GM18951 (cell line): ENCODE measurements around the gene TFF2.

ENCODE experiments used
- POLR2A ChIP-seq: IDR thresholded peaks from 4 replicates; pipeline ENCODE4 v1.6.1; 2011; ENCODE audit warnings: mild to moderate bottlenecking; ENCODE audit not compliant: insufficient read length, insufficient read depth; ENCODE audit errors: extremely low read depth
- in situ Hi-C: fragments of 300-500 bp; cut with MboI; formaldehyde crosslinking; loops from one replicate; pipeline ENCODE4 v1.12.0; 2022; ENCODE audit warnings: low sequenced_read_pairs, mixed read lengths, inconsistent platforms; ENCODE audit not compliant: unreplicated experiment

TFF2 gene

DNA sequence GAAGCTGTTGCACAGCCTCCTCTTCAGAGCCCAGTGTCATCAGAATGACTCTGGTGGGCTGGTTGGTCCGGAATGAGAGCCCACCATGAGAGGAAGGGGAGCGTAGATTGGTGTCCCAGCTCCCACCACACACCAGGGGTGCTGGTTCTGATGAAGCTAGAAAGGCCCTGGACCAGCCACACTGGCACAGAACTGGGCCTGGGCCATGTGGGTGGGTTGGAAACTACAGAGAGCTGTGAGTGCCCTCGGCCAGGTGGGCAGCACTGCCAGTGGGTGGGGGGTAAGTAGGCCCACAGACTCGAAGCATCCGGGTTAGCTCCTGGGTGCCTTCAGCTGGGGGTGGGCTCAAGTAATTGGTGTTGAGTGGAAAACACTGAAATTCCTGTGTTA is 27.2 kb upstream of the TFF2 start:
- in situ Hi-C loops, result no loop called here
- no peak for TF ChIP-seq POLR2A

DNA sequence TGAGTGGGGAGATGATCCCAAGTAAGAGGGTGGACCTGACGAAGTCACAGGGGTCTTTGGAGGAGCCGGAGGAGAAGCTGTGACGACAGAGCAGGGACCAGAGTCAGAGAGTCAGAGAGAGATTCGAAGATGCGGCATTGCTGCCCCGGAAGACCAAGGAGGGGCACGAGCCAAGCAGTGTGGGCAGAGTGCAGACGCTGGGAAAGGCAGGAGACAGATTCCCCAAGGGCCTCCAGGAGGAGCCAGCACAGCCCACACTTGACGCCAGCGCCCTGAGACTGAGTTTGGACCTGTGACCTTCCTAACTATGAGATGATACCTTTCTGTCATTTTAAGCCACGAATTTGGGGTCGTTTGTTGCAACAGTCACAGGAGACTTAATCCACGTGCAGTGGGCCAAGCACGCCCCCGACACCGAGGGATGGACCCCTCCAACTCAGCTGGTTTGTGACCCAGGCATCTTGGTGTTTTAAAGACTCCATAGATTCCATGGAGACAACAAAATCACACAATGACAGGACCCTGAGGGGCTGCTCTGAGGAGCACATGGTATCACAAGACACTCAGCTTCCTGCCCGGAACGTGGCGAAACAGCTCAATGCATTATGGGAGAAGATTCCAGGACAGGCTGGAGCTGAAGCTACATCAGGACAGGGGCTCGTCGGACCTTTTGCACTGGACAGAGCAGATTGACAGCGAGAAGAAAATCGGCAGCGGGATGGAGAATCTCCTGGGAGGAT is 26.6 kb upstream of the TFF2 start:
- TF ChIP-seq POLR2A, result no peak
- in situ Hi-C loops, result no loop called here

DNA sequence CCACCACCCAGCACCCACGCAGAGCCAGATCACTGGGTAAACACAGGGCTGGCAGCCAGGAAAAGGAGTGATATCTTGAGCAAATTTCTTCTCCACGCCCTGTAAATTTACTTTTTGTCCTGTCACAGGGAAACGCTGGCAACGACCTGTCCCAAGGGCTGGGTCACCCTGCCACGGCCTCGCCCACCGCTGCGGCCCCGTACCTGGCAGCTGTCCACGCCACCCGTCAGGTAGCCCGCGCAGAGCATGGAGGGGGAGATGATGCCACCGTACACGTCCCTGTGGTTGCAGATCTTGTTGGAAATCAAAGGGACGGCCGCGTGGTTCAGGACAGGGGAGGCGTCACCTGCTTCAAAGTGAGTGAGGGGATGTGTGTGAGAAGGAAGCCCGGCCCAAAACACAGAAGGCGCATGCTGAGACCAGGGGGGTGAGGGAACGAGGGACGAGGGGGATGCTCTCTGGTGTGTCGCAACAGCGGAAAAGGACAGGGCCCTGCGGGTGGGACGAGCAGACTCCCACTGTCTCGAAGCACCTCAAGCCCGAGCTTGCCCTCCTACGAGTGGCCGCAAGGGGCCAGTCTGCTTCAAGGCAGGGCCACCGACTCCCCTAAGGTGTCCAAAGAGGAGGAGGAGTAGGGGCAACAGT is 25.7 kb upstream of the TFF2 start:
- in situ Hi-C loops, result no loop called here
- TF ChIP-seq POLR2A, result no peak

DNA sequence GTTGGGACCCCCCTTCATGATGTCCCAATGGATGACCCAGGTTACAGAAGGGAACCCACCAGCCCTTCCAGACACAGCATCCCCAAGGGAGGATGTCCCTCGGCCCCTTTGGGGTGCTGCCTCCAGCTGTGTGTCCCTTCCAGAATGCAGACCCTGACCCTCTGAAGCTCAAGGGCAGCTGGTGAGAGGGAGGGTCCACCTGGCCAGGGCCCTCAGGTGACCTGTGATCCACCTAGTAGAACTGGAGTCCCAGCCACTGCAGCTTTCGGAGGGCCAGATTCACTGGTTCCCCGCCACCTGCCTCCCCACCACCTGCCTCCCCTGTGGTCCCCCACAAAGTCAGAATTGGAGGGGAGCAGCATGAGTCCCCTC is 25.2 kb upstream of the TFF2 start:
- no peak for TF ChIP-seq POLR2A
- in situ Hi-C loops, result no loop called here

DNA sequence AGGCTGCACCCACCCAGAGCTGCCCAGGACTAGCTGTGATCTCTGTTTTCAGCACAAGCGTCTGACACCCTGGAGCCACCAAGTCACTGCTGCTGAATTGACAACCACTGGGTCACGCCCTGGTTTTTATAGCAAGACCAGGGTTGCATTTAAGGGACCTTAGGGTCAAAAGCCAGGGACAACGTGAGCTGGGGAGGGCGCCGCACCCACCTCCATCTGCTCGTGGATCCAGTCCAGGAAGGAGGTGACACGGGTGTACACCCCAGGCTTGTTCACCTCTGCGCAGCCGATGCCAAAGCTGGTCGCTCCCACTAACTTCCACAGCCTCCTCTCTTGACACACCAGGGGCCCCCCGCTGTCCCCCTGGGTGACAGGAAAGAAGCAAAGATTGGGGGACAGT is 24.7 kb upstream of the TFF2 start:
- in situ Hi-C loops, result no loop called here
- TF ChIP-seq POLR2A, result no peak

DNA sequence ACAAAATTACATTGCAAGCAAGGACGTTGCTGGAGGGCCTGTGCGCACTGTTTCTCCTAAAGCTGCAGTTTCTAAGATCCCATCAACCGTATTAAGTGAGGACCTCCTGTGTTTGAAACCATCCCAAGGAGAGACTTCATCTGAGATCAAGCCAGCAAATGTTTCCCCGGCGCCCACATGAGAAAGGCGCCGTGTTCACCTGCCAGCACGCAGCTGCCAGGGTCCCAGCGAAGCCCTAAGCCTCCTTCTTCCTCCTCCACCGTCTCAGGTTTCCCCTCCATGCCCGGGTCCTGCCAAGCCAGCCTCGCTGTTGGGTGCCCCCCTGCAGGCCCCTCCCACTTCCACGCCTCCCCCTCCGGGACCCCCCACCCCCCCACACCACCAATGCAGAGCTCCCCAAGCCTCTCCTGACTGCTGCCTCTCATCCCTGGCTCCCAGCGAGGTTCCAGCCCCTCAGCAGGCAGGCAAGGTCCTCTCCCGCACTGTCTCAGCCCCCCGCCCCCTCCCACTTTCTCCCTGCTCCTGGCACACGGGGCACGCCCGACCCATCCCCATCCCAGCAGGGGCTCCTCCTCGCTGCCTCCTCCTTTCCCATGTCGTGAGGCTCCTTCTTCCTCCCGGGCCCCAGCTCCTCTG is 24.2 kb upstream of the TFF2 start:
- in situ Hi-C loops, result no loop called here
- TF ChIP-seq POLR2A, result no peak

GRCh38 chr21:42374457-42374856 is 23.7 kb upstream of the TFF2 start:
- in situ Hi-C loops, result no loop called here

DNA sequence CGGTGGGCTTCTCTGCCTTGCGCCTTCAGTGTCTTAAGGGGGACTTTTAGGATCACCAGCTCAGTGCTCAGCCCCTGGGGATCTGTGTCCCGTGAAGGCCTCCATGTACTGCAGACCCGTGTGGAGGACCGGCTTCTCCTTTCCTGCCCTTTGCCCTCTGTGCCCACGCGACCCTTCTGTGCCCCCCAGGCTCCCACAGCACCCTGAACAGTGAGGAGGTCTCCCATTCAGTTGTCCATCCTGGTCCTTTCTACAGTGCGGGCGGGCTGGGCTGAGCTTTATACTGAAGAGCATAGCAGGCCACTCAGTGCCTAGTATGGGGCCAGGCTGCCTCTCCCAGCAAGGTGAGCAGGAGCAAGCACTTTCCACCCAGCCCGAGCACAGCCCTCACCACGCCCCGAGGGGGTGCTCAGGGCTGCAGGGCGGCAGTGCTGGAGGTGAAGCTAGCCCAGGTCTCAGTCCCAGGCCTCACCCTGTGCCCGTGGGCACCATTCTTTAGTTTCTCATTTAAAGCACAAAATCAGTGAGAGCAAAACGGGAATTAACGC is 23.2 kb upstream of the TFF2 start:
- in situ Hi-C loops, result no loop called here
- TF ChIP-seq POLR2A, result no peak

More at GRCh38 chr21:42374457-42374856, 23.7 kb upstream of the TFF2 start:
- no peak for TF ChIP-seq POLR2A

GRCh38 chr21:42373196-42373907 is 22.6 kb upstream of the TFF2 start:
- in situ Hi-C loops, result no loop called here
- TF ChIP-seq POLR2A, result no peak

DNA sequence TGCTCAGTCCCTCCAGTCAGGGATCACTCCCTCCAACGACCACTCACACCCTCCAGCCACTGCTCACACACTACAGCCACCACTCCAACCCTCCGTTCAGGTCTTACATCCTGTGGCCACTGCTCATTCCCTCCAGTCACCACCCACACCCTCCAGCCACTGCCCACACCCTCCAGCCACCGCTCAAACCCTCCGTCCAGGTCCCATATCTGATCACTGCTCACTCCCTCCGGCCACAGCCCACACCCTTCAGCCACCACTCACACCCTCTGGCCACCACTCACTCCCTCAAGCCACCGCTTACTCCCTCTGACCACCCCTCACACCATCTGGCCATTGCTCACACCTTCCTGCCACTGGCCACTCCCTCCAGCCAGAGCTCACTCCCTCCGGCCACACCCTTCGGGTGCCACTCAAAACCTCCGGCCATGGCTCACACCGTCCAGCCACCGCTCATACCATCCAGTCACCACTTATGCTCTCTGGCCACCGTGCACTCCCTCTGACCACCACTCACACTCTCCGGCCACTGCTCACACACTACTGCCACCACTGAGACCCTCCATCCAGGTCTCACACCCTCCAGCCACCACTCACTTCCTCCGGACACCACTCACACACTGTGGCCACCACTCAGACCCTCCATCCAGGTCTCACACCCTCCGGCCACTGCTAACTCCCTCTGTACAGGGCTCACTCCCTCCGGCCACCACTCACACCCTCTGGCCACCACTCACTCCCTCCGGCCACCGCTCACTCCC is 20.3 kb upstream of the TFF2 start:
- TF ChIP-seq POLR2A, result no peak
- in situ Hi-C loops, result no loop called here

GRCh38 chr21:42369821-42370220 is 19.0 kb upstream of the TFF2 start:
- in situ Hi-C loops, result no loop called here
- no peak for TF ChIP-seq POLR2A

DNA sequence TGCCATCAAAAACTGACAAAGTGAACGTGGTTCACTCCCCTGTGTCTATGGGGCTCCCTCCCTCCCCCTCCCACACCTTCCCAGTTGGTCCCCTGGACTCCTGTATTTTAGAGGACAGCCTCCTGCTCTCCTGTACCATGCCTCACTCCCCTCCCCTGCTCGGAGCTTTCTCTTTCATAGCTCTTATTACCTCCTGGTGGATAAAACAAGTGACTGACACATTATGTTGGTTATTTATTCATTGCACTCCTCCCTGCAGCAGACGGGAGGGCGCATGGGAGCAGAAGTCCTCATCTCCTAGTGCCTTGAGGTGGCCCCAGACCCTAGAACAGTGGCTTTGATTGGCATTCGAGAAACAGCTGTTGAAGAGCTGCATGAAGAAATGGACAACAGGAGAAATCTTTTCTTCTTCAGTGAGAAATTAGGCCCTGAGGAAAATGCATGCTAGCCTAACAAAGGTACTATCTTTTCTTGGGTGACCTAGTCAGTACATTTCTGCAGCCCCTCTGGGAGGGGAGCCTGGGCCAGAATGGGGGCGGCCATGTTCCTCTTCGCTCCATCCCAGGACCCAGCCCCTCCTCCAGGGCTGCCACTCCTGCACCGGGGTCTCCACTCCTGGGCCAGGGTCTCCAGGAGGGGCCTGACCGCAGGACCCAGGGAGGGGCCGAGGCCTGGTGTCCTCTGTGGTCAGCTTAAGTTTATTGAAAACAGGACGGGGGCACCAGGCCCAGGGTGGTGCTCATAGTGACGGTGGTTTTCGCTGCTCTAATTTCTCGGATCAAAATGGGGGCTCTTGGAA is 16.8 kb upstream of the TFF2 start:
- in situ Hi-C loops, result no loop called here
- no peak for TF ChIP-seq POLR2A
